ENCODE measurements around the gene ZCCHC7. TPM values are rescaled to one million over a fixed set of nuclear protein-coding genes. Genes with fewer than 3 reads are reported as not detected.

ZCCHC7 gene
- total and polyA plus RNA-seq, 2 of the 8 experiments (the other 6 are each of a cell fraction or from before 2014, with no cell fraction given) = 12.2 to 27.5 TPM

DNA sequence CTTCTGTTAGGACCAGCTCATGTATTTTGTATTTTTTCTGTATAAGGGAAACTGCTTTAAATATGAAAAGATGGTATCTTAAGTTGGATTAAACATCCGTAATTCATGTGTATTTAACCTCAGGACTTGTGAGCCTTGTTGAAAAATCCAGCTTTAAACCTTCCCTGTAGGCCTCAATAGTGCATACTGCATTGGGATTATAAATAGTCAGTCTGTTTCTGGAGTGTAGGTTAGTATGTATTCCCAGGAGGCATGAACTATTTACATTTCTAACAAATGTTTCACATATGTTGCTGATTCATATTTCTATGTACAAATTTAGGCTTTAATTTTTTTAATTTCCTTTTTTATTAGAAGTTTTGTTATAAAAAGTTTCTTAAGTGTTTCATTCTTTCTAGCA, 164.3 kb downstream of the ZCCHC7 start (continued):
- TF ChIP-seq, protein P1, sequence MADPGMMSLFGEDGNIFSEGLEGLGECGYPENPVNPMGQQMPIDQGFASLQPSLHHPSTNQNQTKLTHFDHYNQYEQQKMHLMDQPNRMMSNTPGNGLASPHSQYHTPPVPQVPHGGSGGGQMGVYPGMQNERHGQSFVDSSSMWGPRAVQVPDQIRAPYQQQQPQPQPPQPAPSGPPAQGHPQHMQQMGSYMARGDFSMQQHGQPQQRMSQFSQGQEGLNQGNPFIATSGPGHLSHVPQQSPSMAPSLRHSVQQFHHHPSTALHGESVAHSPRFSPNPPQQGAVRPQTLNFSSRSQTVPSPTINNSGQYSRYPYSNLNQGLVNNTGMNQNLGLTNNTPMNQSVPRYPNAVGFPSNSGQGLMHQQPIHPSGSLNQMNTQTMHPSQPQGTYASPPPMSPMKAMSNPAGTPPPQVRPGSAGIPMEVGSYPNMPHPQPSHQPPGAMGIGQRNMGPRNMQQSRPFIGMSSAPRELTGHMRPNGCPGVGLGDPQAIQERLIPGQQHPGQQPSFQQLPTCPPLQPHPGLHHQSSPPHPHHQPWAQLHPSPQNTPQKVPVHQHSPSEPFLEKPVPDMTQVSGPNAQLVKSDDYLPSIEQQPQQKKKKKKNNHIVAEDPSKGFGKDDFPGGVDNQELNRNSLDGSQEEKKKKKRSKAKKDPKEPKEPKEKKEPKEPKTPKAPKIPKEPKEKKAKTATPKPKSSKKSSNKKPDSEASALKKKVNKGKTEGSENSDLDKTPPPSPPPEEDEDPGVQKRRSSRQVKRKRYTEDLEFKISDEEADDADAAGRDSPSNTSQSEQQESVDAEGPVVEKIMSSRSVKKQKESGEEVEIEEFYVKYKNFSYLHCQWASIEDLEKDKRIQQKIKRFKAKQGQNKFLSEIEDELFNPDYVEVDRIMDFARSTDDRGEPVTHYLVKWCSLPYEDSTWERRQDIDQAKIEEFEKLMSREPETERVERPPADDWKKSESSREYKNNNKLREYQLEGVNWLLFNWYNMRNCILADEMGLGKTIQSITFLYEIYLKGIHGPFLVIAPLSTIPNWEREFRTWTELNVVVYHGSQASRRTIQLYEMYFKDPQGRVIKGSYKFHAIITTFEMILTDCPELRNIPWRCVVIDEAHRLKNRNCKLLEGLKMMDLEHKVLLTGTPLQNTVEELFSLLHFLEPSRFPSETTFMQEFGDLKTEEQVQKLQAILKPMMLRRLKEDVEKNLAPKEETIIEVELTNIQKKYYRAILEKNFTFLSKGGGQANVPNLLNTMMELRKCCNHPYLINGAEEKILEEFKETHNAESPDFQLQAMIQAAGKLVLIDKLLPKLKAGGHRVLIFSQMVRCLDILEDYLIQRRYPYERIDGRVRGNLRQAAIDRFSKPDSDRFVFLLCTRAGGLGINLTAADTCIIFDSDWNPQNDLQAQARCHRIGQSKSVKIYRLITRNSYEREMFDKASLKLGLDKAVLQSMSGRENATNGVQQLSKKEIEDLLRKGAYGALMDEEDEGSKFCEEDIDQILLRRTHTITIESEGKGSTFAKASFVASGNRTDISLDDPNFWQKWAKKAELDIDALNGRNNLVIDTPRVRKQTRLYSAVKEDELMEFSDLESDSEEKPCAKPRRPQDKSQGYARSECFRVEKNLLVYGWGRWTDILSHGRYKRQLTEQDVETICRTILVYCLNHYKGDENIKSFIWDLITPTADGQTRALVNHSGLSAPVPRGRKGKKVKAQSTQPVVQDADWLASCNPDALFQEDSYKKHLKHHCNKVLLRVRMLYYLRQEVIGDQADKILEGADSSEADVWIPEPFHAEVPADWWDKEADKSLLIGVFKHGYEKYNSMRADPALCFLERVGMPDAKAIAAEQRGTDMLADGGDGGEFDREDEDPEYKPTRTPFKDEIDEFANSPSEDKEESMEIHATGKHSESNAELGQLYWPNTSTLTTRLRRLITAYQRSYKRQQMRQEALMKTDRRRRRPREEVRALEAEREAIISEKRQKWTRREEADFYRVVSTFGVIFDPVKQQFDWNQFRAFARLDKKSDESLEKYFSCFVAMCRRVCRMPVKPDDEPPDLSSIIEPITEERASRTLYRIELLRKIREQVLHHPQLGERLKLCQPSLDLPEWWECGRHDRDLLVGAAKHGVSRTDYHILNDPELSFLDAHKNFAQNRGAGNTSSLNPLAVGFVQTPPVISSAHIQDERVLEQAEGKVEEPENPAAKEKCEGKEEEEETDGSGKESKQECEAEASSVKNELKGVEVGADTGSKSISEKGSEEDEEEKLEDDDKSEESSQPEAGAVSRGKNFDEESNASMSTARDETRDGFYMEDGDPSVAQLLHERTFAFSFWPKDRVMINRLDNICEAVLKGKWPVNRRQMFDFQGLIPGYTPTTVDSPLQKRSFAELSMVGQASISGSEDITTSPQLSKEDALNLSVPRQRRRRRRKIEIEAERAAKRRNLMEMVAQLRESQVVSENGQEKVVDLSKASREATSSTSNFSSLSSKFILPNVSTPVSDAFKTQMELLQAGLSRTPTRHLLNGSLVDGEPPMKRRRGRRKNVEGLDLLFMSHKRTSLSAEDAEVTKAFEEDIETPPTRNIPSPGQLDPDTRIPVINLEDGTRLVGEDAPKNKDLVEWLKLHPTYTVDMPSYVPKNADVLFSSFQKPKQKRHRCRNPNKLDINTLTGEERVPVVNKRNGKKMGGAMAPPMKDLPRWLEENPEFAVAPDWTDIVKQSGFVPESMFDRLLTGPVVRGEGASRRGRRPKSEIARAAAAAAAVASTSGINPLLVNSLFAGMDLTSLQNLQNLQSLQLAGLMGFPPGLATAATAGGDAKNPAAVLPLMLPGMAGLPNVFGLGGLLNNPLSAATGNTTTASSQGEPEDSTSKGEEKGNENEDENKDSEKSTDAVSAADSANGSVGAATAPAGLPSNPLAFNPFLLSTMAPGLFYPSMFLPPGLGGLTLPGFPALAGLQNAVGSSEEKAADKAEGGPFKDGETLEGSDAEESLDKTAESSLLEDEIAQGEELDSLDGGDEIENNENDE (IDR thresholded peaks at IDR 0.05; ENCODE audit: insufficient replicate concordance, low read length) = no peak
- TF ChIP-seq YY1 (IDR thresholded peaks at IDR 0.05; ENCODE audit: low read depth, low read length) = no peak
